RWPE1 (cell line): Measurements from ENCODE around the gene KRT84.

Experiments used
- CTCF ChIA-PET: fragments of 350-600 bp; sonication (Branson Sonifier 250); formaldehyde crosslinking; extraction: SDS; loops from one replicate; lab custom pipeline; 2021; lab: Yijun Ruan, JAX
- POLR2A ChIA-PET: fragments of 400-600 bp; formaldehyde crosslinking; extraction: SDS; loops from one replicate; lab custom pipeline; 2020; ENCODE audit warnings: antibody characterized with exemption; ENCODE audit not compliant: low non-redundant PET; lab: Yijun Ruan, JAX
- DNase-seq: peaks from one replicate; pipeline ENCODE4 v3.0.0; 2012; ENCODE audit warnings: low spot score
- H3K27ac ChIP-seq: fragments of 450-650 bp; 2 replicates; pipeline ENCODE4 v1.5.1; 2017
- TF ChIP-seq, protein P1 (sequence below): fragments of 450-650 bp; conservative IDR thresholded peaks from 2 replicates; pipeline ENCODE4 v1.5.1; 2017; ENCODE audit warnings: low read depth, mild to moderate bottlenecking

Gene KRT84

DNA sequence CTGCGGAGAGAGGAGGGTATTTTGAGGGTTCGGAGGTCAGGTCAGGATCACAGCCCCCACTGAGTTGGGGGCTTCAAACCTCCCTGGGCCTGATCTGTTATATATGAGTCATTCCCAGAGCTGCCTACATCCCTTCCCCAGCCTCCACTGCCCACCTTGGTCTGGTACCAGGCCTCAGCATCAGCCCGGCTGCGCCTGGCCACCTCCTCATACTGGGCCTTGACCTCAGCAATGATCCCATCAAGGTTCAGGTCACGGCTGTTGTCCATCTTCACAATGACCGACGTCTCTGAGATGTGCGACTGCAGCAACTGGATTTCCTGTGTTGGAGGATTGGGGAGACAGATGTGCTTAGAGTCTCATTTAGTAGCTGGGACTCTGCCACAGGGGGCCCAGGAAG is 4.2 kb downstream of the KRT84 start:
- TF ChIP-seq, protein P1, sequence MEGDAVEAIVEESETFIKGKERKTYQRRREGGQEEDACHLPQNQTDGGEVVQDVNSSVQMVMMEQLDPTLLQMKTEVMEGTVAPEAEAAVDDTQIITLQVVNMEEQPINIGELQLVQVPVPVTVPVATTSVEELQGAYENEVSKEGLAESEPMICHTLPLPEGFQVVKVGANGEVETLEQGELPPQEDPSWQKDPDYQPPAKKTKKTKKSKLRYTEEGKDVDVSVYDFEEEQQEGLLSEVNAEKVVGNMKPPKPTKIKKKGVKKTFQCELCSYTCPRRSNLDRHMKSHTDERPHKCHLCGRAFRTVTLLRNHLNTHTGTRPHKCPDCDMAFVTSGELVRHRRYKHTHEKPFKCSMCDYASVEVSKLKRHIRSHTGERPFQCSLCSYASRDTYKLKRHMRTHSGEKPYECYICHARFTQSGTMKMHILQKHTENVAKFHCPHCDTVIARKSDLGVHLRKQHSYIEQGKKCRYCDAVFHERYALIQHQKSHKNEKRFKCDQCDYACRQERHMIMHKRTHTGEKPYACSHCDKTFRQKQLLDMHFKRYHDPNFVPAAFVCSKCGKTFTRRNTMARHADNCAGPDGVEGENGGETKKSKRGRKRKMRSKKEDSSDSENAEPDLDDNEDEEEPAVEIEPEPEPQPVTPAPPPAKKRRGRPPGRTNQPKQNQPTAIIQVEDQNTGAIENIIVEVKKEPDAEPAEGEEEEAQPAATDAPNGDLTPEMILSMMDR = no peak
- ChIA-PET POLR2A (no interaction called here), CTCF (interaction anchor here (0.7 to 1.5 kb wide), 3 partner anchors 19 to 128 kb away, joined by 3 to 4 read pairs (median 3); no protein-coding TSS in a partner anchor)
- no peak for DNase-seq
- no peak overlapping the region for H3K27ac ChIP-seq

DNA sequence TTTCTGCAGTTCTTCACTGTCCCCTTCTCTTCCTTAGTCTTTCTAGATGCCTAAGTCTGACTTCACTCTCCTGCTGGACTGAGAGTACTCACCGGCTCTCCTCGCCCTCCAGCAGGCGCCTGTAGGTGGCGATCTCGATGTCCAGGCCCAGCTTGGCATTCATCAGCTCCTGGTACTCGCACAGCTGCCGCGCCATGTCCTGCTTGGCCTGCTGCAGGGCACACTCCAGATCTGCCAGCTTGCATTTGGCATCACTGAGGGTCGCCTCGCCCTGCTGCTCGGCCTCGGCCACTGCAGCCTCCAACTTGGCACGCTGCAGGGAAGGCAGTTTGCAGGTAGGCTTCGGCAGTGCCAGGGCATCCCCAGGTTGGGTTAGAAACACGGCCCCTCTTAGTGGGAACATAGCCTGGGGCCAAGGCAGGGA is 5.2 kb downstream of the KRT84 start:
- ChIA-PET POLR2A (no interaction called here), CTCF (interaction anchor here (0.7 to 1.7 kb wide), 7 partner anchors 19 to 458 kb away, joined by 3 to 4 read pairs (median 3); no protein-coding TSS in a partner anchor)
- no peak for DNase-seq
- H3K27ac ChIP-seq = no peak overlapping the region
- TF ChIP-seq, protein P1 = no peak; the same call in 1 of the 2 replicates

DNA sequence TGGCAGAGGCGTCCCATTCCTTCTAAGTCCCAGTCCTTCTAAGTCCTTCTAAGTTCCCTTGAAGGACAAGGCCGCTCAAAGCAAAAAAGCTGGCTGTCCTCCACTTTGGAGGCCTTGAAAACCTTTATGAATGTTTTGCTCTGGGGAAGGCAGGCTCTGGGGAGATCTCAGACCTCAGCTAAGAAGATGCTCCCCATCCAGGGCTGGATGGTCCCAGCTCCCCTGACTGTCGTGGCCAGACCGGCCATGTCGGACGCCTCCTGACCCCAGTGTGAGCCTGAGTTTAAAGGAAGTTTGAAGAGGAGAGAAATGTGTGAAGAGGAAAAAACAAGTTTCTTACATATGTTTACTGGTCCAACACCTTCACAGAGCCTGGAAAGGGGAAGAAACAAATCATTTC is 5.9 kb downstream of the KRT84 start:
- DNase-seq = no peak
- TF ChIP-seq, protein P1 = no peak
- ChIA-PET CTCF (interaction anchor here (0.5 to 1.7 kb wide), 5 partner anchors 142 to 601 kb away, joined by 3 to 4 read pairs (median 3); no protein-coding TSS in a partner anchor), POLR2A (no interaction called here)
- H3K27ac ChIP-seq = no peak overlapping the region

DNA sequence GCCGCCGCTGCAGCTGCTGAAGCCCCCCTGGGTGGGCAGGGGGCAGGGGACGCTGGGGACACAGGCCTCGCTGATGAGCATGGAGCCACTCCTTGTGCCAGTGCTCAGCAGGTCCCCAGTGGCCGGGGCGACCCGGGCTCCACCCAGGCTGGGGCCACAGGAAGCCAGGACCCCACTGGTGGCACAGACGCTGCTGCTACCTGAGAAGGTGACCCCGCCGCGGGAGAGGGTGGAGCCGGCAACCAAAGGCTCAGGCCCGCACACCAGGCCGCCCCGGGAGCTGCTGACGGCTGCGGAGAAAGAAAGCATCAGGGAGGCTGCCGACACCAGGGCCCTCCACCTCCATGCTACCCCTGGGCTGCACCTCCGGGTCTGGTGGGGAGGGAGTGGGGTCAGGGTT is 7.4 kb downstream of the KRT84 start:
- ChIA-PET CTCF (interaction anchor here (0.5 kb wide), 1 partner anchor 223 kb away, joined by 3 read pairs; no protein-coding TSS in a partner anchor), POLR2A (no interaction called here)
- DNase-seq = no peak
- no peak overlapping the region for H3K27ac ChIP-seq
- TF ChIP-seq, protein P1 = no peak

DNA sequence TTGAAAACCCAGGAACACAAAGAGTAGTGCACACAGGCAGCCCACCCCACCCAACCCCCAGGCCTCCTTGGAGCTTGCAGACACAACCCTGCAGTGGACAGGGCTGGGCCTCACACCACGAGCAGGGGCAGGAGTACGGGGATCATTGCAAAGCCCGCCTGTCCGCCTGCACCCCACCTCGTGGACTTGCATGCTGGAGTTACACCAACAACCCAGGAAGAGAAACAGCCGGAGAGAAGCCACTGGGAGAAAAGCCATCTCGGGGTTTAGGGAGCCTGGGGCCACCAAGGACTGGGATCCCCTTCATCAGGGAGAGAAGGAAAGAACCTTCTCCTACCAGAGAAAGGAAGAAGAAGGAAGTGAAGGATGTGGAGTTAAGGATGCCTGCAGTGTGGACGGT is 8.2 kb downstream of the KRT84 start:
- TF ChIP-seq, protein P1 = no peak
- ChIA-PET CTCF (interaction anchor here (0.5 kb wide), 1 partner anchor 223 kb away, joined by 3 read pairs; no protein-coding TSS in a partner anchor), POLR2A (no interaction called here)

DNA sequence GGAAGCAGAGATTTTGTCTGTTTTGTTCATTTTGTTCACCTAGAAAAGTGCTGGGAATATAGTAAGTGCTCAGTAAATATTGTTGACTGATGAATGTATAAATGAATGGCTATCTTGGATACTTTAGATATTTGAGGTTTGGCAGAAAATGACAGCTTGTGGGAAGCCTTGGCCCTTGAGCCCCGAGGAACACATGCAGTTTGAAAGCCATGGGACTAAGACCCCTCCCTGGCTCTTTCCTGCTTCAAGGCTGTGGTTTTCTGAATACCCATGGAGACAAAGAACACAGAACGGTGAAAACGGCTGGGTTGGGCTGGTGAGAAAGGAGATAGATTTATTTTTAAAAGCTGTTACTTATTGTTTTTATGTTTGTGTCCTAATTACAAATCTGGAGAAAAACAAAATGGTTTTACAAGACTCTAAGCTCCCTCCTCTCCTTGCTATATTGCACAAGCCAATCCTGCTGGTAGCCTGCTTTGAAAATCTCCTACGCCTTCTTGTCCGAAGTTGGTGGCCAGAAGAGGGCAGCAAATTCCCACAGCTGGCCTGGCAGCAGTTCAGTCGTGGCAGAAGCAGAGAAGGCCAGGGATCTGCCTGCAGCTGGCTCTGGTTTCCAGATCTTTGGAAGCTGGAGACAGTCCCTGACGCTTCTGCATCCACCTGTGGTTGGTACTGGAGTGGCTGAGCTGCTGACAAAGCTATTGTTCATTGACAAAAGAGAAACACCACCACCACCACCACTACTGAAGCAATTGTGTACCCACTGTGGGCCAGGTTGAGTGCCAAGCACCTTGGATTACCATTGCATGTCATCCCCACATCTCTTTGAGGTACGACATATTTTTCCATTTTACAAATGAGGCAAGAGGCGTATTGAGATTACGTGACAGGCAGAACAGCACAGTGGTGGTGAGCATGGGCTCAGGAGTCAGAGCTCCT is 13.0 kb downstream of the KRT84 start:
- peak; percentile 90 for DNase-seq
- CTCF ChIA-PET = interaction anchor here (0.6 to 2.2 kb wide), 35 partner anchors 10 to 519 kb away, joined by 3 to 25 read pairs (median 4); partner anchors contain the start of genes KRT5, KRT6A and KRT79
- TF ChIP-seq, protein P1 = peak; percentile 88
- peak overlapping the region; percentile 53 for H3K27ac ChIP-seq
- POLR2A ChIA-PET = interaction anchor here (0.9 to 1.0 kb wide), 2 partner anchors 143 to 507 kb away, joined by 3 read pairs; no protein-coding TSS in a partner anchor

More for the DNA sequence above, 8.2 kb downstream of the KRT84 start:
- no peak for DNase-seq
- no peak overlapping the region for H3K27ac ChIP-seq
